GM21723 (cell line): Measurements from ENCODE around the gene FADD.
"Not testable (repeated sequence)": the region's sequence is repeated elsewhere in the genome, so short reads cannot be mapped to it uniquely, and the experiment has no call there.

ENCODE experiments used
- ATAC-seq: cut with Tn5 transposase; IDR thresholded peaks from one replicate; pipeline ENCODE4 v1.9.1; 2021; ENCODE audit warnings: mild to moderate bottlenecking, moderate library complexity; ENCODE audit not compliant: unreplicated experiment

Gene FADD

DNA sequence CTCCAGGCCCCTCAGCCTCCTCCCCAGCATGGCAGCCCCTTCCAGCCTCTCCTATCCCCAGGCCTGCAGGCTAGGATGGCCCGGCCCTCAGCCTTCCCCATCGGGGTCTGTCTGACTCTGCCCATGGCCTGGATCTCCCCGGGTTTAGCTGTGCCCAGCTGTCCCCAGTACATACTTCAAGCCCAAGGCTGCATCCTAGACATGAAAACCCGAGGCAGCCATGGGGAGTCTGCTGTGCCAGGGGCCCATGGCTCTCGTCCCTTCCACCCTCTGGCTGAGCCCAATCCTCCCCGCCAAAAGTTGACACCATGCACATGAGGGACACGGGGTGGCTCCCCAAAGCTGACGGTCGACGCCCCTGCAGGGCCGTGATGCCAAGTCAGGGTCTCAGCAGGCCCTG is 22.2 kb upstream of the FADD start:
- no peak for ATAC-seq

DNA sequence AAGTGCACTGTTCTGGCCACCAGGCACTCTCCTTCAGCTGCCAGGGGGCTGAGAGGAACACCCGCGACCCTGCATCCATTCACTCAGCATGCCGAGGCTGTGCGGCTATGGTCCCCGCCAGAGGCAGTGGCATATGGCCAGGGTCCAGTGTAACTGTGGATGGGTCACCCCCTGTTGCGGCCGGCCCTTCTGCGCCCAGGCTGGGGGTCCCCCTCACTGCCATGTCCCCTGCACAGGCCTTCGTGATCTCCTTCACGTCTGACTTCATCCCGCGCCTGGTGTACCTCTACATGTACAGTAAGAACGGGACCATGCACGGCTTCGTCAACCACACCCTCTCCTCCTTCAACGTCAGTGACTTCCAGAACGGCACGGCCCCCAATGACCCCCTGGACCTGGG is 20.8 kb upstream of the FADD start:
- ATAC-seq: no peak

- ATAC-seq: no peak
Measured at GRCh38 chr11:70183032-70183431, 20.1 kb upstream of the FADD start.

- ATAC-seq: no peak
Measured at GRCh38 chr11:70183483-70184176, 19.5 kb upstream of the FADD start.

- no peak for ATAC-seq
Measured at GRCh38 chr11:70184396-70184795, 18.7 kb upstream of the FADD start.

DNA sequence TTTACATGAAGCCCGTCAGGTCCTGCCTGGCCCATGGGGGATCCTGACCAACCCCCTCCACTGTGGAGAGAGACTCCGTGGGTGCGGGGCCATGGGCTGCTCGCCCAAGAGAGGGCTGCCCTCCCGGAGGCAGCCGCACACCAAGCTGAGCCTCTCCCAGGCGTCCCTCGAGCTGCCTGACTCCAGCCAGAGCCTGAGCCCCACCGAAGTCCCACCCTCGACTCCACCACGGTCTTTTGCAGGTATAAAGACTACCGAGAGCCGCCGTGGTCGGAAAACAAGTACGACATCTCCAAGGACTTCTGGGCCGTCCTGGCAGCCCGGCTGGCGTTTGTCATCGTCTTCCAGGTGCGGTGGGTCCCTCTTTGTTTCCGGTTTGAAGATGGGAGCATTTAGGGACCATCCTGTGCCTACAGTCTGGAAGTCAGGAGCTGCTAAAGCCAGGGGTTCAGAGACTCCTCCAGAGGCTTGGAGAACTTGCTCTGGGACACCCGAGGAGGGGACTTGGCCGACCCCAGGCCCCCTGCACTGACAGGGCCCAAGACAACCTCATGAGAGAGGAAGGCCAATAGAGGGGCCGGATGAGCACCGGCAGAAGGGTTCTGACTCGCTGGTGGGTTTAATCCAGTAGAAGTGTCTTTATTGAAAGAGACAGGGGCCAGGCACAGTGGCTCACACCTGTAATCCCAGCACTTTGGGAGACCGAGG is 17.6 kb upstream of the FADD start:
- no peak for ATAC-seq

DNA sequence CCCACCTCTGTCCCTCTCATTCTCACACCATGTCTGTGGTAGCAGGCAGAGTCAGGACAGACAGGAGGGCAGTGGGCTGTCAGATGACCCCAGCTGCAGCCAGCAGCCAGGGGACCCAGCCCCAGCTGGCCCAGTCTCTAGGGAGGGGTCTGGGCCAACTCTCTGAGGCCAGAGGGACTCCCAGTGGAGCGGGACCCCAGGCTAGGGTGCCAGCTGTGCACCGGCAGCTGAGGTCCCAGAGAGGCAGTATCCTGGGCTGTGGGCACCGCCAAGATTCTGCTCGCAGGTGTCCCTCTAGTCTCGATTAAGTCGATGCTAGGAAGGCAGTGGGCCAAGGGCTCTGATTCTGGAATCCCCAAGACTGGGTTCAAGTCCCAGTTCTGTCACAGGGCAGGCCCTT is 16.7 kb upstream of the FADD start:
- no peak for ATAC-seq

GRCh38 chr11:70186936-70187335 is 16.2 kb upstream of the FADD start:
- ATAC-seq: no peak

GRCh38 chr11:70187771-70188170 is 15.3 kb upstream of the FADD start:
- ATAC-seq: no peak

DNA sequence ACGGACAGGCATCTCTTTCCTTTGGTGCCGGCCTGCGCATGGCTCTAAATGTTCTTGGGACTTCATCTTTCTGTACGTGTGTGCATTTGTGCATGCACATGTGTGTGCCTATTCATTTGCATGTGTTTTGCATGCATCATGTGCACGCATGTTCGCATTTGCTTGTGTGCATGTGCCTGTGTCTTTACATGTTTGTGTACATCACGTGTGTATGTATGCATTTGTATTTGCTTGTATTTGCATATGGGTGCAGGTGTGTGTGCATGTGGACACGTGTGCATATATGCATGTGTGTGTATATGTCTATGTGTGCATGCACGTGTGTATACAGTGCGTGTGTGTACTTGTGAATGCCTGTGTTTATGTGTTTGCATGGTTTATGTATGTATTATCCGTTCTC is 13.5 kb upstream of the FADD start:
- no peak for ATAC-seq

DNA sequence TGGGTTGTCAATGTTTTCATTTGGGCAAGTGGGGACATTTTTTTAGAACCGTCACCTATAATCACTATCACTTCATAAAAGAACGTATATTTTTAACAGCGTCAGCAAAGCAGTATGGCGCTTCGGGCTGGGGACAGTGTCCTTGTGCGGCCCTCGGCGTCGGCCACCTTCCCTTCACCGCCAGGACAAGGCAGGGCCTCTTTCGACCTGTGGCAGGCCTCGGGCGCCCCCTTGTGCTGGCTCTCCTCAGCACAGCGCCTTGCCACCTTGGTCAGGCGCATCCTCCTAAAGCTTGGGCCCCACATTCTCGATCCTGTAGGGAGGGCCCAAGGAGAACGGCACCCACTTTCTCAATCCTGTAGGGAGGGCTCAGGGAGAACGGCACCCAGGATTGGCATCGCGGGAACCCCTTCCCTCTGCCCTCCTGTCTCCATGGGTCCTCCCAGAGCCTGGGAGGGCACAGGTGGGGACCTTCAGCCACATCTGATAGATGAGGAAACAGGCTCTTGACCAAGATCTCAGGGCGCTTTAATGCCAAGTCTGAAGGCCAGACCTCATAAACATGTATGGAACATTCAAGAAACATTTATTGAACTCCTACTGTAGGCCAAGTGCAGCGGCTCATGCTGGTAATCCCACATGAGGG is 11.5 kb upstream of the FADD start:
- ATAC-seq: no peak

DNA sequence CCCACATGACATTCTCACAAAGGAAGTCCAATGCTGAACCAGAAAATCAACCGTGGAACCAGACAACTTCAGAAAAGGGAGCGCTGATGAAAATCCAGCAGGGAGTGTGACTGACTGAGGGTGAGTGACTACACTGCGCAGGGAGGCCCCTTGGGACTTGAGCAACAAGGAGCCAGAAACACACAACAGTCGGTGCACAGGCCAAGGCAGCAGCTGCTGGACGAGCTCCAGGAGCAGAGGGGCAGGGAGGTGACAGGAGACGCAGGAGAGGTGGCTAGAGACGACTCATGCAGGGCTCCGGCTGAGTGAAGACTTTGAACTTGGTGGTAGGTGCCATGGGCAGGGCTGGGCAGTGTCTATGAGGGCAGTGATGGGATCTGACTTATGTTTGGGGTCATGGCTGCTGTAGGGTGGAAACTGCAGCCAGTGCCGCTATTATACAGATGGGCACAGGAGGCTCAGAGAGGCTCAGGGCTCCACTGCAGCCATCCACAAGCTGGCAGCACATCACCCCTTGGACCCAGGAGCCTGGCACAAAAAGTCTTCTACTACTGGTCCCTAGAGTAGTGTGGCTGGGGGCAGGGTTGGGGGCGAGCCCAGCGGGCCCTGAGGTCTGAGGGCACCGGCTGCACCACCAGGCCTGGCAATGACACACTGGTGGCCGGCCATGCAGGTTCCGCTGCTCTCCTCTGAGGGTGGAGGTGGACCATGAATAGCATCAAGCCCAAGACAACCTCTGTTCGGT is 10.3 kb upstream of the FADD start:
- no peak for ATAC-seq

- no peak for ATAC-seq
Measured at GRCh38 chr11:70193411-70194292, 9.4 kb upstream of the FADD start.

GRCh38 chr11:70194792-70195791 is 8.0 kb upstream of the FADD start:
- ATAC-seq: no peak

DNA sequence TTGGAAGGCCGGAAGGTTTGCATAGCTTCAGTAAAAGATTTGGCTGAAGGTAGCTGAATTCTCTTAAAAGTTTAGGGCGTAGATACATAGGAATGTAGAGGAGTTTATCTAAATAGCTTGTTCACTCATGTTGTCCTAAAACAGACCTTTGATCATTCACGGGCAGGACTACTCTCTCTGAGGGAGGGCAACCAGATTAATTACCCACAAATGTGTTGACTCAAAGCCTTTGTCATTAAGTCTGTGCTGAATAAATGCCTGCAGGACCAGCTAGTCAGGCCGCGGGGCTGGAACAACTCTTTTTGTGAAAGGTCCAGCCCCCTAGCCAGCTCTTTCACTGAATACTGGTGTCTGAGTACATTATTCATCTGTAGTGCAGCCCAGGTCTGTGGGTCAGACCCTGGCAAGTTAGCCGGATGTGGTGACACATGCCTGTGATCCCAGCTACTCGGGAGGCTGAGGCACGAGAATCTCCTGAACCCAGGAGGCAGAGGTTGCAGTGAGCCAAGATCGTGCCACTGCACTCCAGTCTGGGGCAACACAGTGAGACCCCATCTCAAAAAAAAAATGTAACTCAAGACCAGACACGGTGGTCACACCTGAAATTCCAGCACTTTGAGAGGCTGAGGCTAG is 2.8 kb upstream of the FADD start:
- ATAC-seq: no peak

DNA sequence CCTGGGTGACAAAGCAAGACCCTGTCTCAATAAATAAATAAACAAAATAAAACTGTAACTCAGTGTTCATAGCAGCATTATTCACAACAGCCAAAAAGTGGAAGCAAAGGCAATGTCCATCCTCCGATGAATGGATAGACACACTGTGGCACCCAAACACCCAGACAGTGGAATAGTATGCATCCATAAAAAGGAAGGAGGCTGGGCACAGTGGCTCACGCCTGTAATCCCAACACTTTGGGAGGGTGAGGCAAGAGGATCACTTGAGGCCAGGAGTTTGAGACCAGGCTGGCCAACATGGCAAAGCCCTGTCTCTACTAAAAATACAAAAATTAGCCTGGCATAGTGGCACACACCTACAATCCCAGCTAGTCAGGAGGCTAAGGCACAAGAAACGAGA is 2.0 kb upstream of the FADD start:
- not testable (repeated sequence) for ATAC-seq

GRCh38 chr11:70201882-70202861 is 924 bp upstream of the FADD start:
- no peak for ATAC-seq
